HG03521 (cell line): ENCODE results near the gene DYRK2.

Experiments used
- ATAC-seq: cut with Tn5 transposase; IDR thresholded peaks from one replicate; pipeline ENCODE4 v1.9.1; 2021; ENCODE audit warnings: mild to moderate bottlenecking, moderate library complexity; ENCODE audit not compliant: unreplicated experiment

Gene DYRK2

DNA sequence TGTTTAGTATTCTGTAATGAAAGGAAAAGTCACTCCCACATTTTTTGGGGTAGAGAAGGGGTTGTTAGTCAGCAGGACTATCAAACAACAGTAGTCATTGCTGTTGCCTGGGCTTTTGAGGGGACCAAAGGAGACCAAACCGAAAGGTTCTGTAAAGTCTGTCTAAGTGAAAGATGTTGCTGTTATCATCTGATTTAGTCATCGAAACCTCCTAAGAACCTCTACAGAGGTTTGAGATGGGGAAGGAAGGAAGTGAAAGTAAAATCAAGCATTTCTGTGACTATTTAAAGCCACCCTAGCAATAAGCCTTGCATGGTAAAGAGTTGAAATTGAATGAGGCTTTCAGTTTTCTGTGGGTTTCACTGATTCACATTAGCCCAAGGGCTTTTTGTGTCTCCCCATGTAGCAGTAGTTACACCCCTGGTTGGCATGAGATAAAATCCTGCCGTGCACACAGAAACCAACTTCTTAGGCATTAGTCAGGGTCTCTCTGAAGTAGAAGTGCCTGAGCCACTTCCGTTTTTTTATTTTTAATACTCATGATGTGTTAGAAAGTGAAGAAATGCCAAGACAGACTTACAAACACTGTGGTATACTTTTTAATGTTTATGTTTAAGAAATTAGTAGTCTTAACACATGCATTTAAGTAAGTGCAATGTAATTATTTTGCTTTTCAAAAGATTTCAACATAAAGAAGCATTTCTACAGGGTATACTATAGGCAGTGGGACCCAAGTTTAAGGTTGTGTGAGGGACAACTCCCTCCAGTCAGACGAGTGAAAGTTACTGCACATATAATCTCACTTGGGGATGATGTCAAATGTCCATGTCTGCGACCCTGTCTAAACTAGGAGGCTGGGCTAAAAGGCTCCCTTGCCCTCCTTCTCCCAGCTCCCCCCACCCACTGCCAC lies 50.4 kb downstream of the DYRK2 start:
- ATAC-seq: peak; percentile 95

DNA sequence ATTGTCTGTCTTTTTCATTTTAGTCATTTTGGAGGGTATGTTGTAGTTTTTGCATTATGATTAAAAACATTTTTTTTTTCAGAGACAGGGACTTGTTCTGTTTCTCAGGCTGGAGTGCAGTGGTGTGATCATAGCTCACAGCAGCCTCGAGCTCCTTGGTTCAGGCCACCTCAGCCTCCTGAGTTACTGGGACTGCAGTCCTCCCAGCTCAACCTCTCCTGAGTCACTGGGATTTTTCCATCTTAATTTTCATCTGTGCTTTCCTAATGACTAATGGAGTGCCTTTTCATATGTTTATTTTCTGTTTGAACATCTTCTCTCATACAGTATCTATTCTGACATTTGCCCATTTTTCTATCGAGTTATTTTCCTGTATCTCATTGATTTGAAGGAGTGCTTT lies 52.6 kb downstream of the DYRK2 start:
- no peak for ATAC-seq

DNA sequence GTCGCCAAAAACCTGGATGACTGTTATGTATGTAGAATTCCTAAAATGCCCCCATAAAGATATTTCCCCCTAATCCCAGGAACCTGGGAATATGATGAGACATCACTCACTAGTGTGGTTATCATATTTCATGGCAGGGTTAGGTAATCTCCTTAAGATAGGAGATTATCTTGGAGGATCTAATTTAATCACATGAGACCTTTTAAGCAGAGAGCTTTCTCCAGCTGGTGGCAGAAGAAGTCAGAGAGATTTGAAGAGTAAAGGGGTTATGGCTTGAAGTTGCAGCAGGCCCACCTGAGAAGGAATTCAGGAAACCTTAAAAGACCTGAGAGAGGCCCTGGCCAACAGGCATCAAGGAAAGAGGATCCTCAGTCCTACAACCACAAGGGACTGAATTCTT lies 53.6 kb downstream of the DYRK2 start:
- no peak for ATAC-seq

DNA sequence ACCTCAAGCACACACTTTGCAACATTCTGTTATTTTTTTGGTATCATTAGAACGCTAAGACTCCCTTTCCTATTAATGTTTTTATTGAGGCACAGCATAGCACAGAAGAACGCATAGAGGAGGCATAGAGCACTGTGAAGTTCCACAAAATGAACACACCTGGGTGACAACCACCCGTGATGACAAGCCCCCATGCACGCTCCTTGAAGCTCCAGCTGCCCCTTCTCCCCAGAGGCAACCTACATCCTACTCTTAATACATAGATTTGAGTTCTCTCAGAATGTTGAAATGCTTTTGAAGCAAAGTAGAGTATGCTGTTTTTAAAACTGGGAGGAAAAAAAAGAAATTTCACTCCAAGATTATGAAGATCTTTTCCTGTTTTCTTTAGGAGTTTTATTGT lies 55.5 kb downstream of the DYRK2 start:
- no peak for ATAC-seq

DNA sequence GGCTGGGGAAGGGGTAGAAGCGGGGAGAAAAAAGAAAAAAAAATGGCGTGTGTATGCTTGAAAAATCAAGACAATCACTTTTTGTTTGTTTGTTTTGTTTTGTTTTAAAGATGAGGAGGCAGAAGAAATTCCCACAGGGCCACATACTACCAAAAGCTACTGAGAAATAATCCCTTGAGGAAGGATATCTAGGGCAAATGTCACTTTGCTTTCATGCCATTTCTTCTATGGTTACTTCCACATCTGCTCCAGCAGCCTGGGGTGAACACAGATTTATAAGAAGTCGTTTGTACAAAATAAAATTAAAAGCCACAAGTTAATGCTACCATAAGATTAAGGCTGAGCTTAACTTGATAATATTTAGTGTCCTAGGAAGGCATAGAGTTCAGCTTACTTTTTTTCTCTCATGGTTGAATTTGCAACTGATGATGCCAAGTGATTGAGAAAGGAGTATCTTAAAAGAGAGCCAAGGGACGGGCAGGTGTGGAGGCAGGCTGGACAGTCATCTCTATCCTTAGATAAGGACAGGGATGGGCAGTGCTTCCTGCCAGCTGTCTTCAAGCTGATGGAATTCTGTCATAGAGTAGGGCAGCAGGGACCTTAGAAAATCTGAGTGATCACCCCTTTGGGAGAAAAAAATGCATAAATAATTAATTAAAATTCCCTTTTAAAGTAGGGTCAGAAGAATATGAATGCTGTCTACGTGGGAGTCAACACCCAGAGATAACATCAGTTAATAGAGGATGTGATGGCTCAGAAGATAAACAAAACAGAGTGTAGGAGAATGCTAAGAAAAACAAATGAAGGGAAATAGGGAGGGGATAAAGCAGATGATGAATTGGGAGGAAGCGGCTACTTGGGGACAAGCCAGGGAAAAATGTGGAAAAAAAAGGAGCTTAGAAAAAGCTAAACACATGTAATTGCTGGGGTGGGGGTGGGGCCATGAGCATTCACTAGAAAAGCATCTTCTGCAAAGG lies 57.1 kb downstream of the DYRK2 start:
- no peak for ATAC-seq

DNA sequence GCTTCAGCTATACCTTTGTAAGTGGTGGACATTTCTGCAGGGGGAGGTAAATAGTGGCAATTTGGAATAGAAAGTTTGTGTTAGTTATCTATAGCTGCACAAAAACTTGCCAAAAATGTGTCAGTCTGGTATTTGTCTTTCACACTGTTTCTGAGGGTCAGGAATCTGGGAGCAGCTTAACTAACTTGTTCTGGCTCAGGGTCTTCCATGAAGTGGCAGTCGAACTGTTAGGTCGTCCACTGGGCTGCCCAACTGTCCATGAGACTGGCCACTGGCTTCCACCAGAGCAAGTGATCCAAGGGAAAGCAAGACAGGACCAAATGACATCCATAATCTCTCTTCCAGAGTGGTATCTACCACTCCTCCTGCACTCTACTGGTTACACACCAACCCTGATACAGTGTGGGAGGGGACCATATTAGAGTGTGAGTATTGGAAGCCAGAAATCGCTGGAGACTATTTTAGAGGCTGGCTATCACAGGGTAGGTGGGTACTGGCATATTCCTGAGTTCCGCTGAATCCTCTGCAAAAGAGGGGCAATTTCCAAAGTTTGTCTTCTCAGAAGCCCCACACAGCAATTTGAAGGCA lies 60.9 kb downstream of the DYRK2 start:
- ATAC-seq: no peak

DNA sequence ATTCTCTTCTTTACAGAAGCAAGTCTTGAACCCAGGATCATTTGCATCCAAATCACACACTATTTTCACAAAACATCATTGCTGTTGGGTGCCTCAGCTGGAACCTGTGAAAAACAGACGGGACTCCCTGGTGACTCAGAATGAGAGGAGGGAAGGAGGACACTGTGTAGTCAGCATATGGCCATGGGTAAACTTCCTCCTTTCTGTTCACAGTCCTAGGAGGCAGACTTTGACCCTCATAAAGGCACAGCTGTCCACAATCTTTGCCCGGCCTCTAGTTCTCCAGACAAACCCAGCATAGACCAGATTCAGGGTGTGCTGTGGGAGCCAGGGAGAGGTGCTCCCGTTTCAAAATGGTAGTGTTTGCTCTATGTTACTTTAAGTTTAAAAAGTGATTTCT lies 62.0 kb downstream of the DYRK2 start:
- peak; percentile 81 for ATAC-seq

DNA sequence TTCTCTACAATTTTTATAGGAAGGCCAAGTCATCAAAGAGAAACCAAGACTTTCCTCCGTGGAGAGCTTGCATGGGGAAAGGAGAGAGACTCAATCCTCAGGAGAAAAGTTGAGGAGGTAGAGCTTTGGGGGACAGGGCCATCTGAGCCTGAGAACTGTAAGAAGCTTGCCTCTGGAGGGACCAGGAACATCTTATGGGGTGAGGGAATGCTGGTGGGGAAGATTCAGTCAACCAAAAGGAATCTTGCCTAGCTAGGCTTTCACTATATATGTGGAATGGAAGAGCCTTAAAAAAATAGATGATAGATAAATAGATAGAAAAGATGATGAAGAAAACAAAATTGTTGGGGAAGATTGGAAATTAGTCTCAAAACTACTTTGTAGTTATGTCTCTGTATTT lies 63.5 kb downstream of the DYRK2 start:
- no peak for ATAC-seq

DNA sequence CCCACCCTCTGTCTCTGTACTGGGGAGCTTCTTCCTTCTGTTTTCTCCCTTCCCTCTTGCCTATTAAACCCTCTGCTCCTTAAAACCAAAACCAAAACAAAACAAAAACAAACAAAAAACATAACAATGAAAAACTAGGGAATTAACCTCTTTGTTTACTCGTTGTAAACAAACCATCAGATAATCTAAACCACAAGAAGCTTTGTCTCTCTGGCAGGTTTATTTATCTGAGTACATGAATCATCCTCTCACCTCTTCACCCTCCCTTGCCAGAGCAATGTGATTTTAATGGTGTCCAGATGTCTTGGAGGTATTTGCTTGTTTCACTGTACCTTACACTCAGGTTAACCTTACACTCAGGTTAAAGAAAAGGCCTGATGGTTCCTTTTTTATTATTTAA lies 66.1 kb downstream of the DYRK2 start:
- no peak for ATAC-seq
